Common myeloid progenitor, CD34-positive (primary cell): ENCODE measurements around the gene B3GNT3. TPM values are rescaled to one million over a fixed set of nuclear protein-coding genes. Genes with fewer than 3 reads are reported as not detected.

Source experiments
- CTCF ChIA-PET: fragments of 350-600 bp; sonication (Branson Sonifier 250); formaldehyde crosslinking; loops from one replicate; lab custom pipeline; 2021; ENCODE audit warnings: antibody characterized with exemption; lab: Charles Lee
- POLR2A ChIA-PET: fragments of 350-600 bp; sonication (Branson Sonifier 250); formaldehyde crosslinking; loops from one replicate; lab custom pipeline; 2021; ENCODE audit warnings: antibody characterized with exemption; lab: Charles Lee
- DNase-seq, 3 donors: peaks; one replicate each; pipeline versions ENCODE4 v3.0.0 to v3.0.0-alpha.2; 2013
- H3K27ac ChIP-seq, 2 experiments: 1 replicate in 1 of 2; 2 replicates in 1 of 2; pipeline ENCODE4 v1.7.0; 2013; ENCODE audit warnings: inconsistent platforms in 2 of 2, low read length in 2 of 2, mild to moderate bottlenecking in 2 of 2, low read depth in 1 of 2, moderate library complexity in 1 of 2; ENCODE audit not compliant: severe bottlenecking in 2 of 2, insufficient read depth in 1 of 2, poor library complexity in 1 of 2
- H3K27me3 ChIP-seq, 5 experiments: replicated peaks in 2 of 5; 1 replicate in 3 of 5; 2 replicates in 2 of 5; pipeline versions ENCODE4 v1.6.1 to v1.7.0; 2013; ENCODE audit warnings: low read length in 4 of 5, mild to moderate bottlenecking in 2 of 5, moderate library complexity in 2 of 5, inconsistent platforms in 1 of 5; ENCODE audit not compliant: insufficient read depth in 5 of 5, control insufficient read depth in 4 of 5
- H3K36me3 ChIP-seq, 4 experiments: 1 replicate in 2 of 4; 2 replicates in 2 of 4; pipeline versions ENCODE4 v1.6.1 to v1.7.0; 2013; ENCODE audit warnings: low read length in 3 of 4, control low read depth in 1 of 4, mild to moderate bottlenecking in 1 of 4; ENCODE audit not compliant: control insufficient read depth in 4 of 4, insufficient read depth in 4 of 4
- H3K4me1 ChIP-seq, 4 experiments: 1 replicate in 3 of 4; 2 replicates in 1 of 4; pipeline versions ENCODE4 v1.6.1 to v1.7.1; 2013; ENCODE audit warnings: low read length in 3 of 4, mild to moderate bottlenecking in 3 of 4, control low read depth in 1 of 4, inconsistent platforms in 1 of 4, moderate library complexity in 1 of 4; ENCODE audit not compliant: control insufficient read depth in 4 of 4, insufficient read depth in 4 of 4; ENCODE audit errors: control extremely low read depth in 1 of 4
- H3K4me3 ChIP-seq, 7 experiments: 1 replicate in 4 of 7; 2 replicates in 3 of 7; pipeline versions ENCODE4 v1.5.1 to v1.7.0; 2013; ENCODE audit warnings: mild to moderate bottlenecking in 7 of 7, low read length in 6 of 7, moderate library complexity in 6 of 7, inconsistent platforms in 2 of 7, low read depth in 2 of 7, control low read depth in 1 of 7; ENCODE audit not compliant: insufficient read depth in 4 of 7, control insufficient read depth in 1 of 7; ENCODE audit errors: extremely low read depth in 1 of 7
- H3K9me3 ChIP-seq, 5 experiments: 1 replicate in 4 of 5; 2 replicates in 1 of 5; pipeline versions ENCODE4 v1.6.1 to v1.7.1; 2013; ENCODE audit warnings: low read length in 4 of 5, mild to moderate bottlenecking in 2 of 5, inconsistent platforms in 1 of 5, low read depth in 1 of 5, moderate library complexity in 1 of 5; ENCODE audit not compliant: control insufficient read depth in 4 of 5, insufficient read depth in 2 of 5; ENCODE audit errors: control extremely low read depth in 1 of 5
- WGBS: methylation state at CpG from one replicate; pipeline ENCODE4 v1.1.5; 2013; ENCODE audit not compliant: insufficient coverage; 5-methylcytosine and 5-hydroxymethylcytosine counted together
- polyA plus RNA-seq: library from polyadenylated mRNA; unstranded; fragments of 120-200 nt; gene quantifications from one replicate; pipeline ENCODE4 v1.2.1, GENCODE V29; 2013

B3GNT3 gene
- 0.61 TPM for polyA plus RNA-seq

DNA sequence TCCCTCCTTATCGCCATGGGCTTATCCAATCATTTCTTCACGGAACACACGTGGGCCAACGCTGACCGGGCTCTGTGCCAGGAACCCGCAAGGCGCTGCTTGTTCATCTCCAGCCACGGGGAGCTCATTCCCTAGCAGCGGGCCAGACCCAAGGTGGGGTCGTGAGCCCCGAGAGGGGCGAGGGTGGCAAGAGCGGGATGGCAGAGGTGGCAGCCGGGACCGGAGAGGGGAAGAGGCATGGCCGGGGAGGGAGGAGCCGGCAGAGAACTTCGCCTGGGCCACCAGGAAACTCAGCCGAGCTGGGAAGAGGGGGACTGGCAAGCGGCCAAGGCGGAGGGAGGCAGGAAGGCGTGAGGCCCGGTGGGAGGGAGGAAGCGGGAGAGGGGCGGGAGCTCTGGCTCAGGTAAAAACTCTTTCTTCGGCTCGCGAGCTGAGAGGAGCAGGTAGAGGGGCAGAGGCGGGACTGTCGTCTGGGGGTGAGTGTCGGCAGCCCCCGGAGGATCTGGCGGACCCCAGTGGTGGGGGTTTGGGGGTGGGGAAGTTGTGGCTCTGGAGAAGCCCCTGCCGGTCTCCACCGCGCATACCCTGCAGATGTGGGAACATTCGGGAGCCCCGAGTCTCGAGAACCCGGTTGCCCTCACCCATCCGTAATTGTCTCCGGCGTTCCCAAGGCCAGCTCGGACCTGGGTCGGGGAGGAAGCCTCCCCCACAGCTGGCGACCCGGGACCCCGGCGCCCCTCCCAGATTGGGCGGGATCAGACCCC is at the start of gene B3GNT3:
TSS of gene B3GNT3 (plus strand) at position 408 of the 764 bp plus-strand sequence. CDS start 12,670 bp downstream, outside the sequence.
- Histone ChIP-seq H3K4me3 (peak within 1 kb of the TSS in 6 of 7 experiments; percentile 26 to 72 (median 57)), H3K27ac (no peak within 1 kb of the TSS)
- WGBS, result 1% methylated on average over 45 of the region's 50 CpGs

DNA sequence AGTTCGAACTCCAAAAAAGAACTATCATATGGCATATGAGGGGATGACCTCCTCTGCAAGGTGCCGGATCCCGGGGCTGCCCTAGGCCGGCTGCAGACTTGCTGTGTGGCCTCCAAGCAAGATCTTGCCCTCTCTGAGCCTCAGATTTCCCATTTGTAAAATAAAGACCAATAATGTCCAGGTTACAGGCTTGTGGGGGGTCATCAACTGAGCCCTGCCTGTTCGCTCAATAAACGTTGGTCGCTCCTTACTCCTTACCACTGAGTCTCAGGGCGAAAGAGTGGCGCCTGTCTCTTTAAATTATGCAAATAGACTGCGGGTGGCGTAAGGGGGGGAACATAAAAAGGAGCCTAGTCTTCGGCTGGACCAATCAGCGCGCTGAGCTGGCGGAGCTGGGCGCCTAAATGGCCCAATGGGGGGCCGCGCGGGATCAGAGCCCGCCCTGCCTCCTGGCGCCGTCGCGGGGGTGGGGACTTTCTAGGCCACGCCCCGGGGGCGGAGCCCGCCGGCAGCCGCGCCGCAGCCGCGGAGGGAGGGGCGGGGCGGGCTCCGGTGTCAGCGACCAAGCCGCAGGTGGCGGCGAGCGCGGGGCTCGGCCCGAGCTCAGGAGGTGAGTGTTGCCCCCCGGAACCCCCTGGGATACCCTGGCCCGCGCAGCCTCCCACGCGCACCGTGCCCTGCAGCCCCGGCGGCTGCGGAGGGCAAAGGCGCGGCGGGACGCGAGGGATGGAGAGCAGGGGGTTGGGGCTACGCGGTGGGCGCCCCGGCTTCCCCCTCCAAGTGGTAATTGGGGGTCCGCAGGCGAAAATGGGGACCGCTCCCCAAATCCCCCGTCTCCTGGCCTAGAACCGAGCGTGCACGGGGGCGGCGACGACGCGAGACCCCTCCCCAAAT is 47.5 kb upstream of the B3GNT3 start:
- CTCF ChIA-PET, result interaction anchor here (0.8 to 2.5 kb wide), 9 partner anchors 8 to 38 kb away, joined by 3 to 7 read pairs (median 3); no protein-coding TSS in a partner anchor
- no peaks in the 10 kb centered on the region for H3K9me3 ChIP-seq

More for the DNA sequence above, at the start of gene B3GNT3:
- CTCF ChIA-PET, result interaction anchor here (0.8 to 5.6 kb wide), 5 partner anchors 8 to 64 kb away, joined by 3 to 36 read pairs (median 6); partner anchors contain the start of gene RPL18A
- no peaks in the 10 kb centered on the region for H3K36me3 ChIP-seq
- H3K27me3 ChIP-seq, result no peaks in the 10 kb centered on the region
- DNase-seq, result peak in 1 of 3 donors; percentile 41
- POLR2A ChIA-PET, result no interaction called here
- H3K9me3 ChIP-seq, result no peaks in the 10 kb centered on the region
- peaks cover 2 to 59% (median 51%) of the 10 kb centered on the region in 4 experiments for H3K4me1 ChIP-seq

GRCh38 chr19:17748884-17749638 is 45.9 kb upstream of the B3GNT3 start:
- Histone ChIP-seq H3K9me3 (no peaks in the 10 kb centered on the region), H3K4me1 (peaks cover 0 to 47% (median 43%) of the 10 kb centered on the region in 4 experiments), H3K27me3 (no peaks in the 10 kb centered on the region), H3K4me3 (peak overlapping the region in 2 of 7 experiments; percentile 24 to 88), H3K36me3 (peaks cover 0 to 3% (median 0%) of the 10 kb centered on the region in 4 experiments), H3K27ac (no peak overlapping the region)
- POLR2A ChIA-PET, result interaction anchor here (0.7 kb wide), 1 partner anchor 98 kb away, joined by 3 read pairs; no protein-coding TSS in a partner anchor
- CTCF ChIA-PET, result interaction anchor here (0.6 to 4.6 kb wide), 3 partner anchors 18 to 34 kb away, joined by 3 to 25 read pairs (median 5); no protein-coding TSS in a partner anchor
- WGBS, result 83% methylated on average over 4 of the region's 6 CpGs
- no peak for DNase-seq

More for the DNA sequence above, 47.5 kb upstream of the B3GNT3 start:
- H3K4me1 ChIP-seq, result peaks cover 0 to 45% (median 41%) of the 10 kb centered on the region in 4 experiments
- H3K27me3 ChIP-seq, result no peaks in the 10 kb centered on the region
- no peaks in the 10 kb centered on the region for H3K36me3 ChIP-seq
- 6% methylated on average over 52 of the region's 75 CpGs for WGBS
- peak overlapping the region; percentile 56 to 94 (median 77) for H3K4me3 ChIP-seq
- H3K27ac ChIP-seq, result no peak overlapping the region
- peak; percentile 95 to 98 (median 98) for DNase-seq
- POLR2A ChIA-PET, result no interaction called here

DNA sequence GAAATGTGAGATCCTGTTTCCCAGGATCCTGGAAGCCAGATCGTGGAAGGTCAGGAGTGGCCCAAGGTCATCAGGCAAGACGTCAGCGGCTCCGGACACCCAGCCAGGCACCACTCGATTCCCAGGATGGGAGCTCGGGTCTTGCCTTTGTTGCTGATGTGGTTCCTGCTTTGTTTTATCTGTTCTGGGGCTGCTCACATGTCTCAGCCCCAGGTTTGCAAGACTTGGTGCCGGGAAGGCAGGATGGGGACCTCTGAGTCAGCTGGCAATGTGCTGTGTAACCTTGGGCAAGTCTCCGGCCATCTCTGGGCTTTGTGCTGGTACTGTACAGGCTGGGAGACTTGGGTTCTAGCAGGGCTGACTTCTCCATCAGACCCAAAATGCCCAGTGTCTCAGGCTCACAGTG is 45.0 kb upstream of the B3GNT3 start:
- H3K4me3 ChIP-seq, result peak overlapping the region in 1 of 7 experiments; percentile 18
- H3K9me3 ChIP-seq, result no peaks in the 10 kb centered on the region
- 83% methylated on average over 8 of the region's 8 CpGs for WGBS
- ChIA-PET POLR2A (no interaction called here), CTCF (interaction anchor here (0.6 to 4.6 kb wide), 3 partner anchors 17 to 36 kb away, joined by 3 to 25 read pairs (median 5); no protein-coding TSS in a partner anchor)
- H3K36me3 ChIP-seq, result peaks cover under 1 to 9% (median 6%) of the 10 kb centered on the region in 4 experiments
- H3K27ac ChIP-seq, result no peak overlapping the region
- DNase-seq, result no peak
- H3K4me1 ChIP-seq, result peaks cover 0 to 55% (median 47%) of the 10 kb centered on the region in 4 experiments
- no peaks in the 10 kb centered on the region for H3K27me3 ChIP-seq

DNA sequence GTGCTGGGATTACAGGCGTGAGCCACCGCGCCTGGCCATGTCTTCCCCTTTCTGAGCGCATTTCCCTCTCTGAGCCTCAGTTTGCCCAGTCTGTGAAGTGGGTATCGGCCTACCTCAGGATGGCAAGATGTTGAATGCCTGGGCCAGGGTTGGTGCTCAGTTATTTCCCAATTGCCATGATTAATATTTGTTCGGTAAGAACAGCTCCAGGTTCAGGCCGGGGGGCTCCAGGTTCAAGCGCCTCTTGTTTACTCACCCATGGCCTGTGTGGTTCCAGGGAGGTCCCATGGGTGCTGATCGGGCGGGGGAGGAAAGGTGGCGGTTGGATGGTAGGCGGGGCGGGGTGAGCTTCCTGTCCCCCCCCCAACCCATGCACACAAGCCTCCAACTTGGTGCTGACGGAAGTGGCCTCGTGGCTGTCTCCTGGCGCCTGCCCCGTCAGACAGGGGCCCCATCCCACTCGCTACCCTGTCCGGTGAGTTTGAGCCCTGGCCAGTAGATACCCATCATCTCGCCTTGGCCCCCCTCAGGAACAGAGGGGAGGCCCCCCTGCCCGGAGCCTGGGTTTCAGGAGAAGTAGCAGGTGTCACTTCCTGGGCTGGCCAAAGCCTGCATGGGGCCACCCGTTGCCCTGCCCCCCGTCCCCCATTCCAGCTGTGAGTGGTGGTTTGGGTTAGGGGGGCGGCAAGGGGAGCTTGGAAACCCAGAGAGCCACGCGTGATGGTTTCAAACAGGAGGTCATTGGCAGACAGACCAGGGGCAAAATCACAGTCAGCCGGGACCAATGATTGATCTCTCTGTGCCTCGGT is 43.6 kb upstream of the B3GNT3 start, which contains the start of gene FCHO1:
TSS of gene FCHO1 (plus strand) at position 375 of the 809 bp plus-strand sequence. CDS start 3,688 bp downstream, outside the sequence.
- Histone ChIP-seq H3K27ac (peak within 1 kb of the TSS; percentile 21 to 78), H3K9me3 (no peaks in the 10 kb centered on the region), H3K36me3 (peaks cover 2 to 10% (median 8%) of the 10 kb centered on the region in 4 experiments), H3K4me3 (peak within 1 kb of the TSS in 6 of 7 experiments; percentile 50 to 73 (median 58)), H3K4me1 (peaks cover 0 to 67% (median 59%) of the 10 kb centered on the region in 4 experiments), H3K27me3 (no peaks in the 10 kb centered on the region)
- WGBS, result 17% methylated on average over 21 of the region's 28 CpGs
- CTCF ChIA-PET, result interaction anchor here (0.6 to 4.6 kb wide), 6 partner anchors 9 to 40 kb away, joined by 3 to 25 read pairs (median 5); no protein-coding TSS in a partner anchor
- peak; percentile 69 to 94 (median 89) for DNase-seq
- POLR2A ChIA-PET, result interaction anchor here (0.7 to 1.4 kb wide), 4 partner anchors 9 to 33 kb away, joined by 3 to 5 read pairs (median 3); no protein-coding TSS in a partner anchor
